ENCODE data around the gene CAPZA1. TPM values are rescaled to one million over a fixed set of nuclear protein-coding genes. Genes with fewer than 3 reads are reported as not detected.

Gene CAPZA1
- total and polyA plus RNA-seq, 10 of the 15 experiments (the other 5 are each of a cell fraction or from before 2014, with no cell fraction given), result 187 to 886 (median 278) TPM

- Histone ChIP-seq H3K4me1 (ENCODE audit: control insufficient read depth, insufficient read depth, low read length) (no peaks in the 10 kb centered on the region), H4K20me1 (ENCODE audit: control insufficient read depth, insufficient read depth) (no peaks in the 10 kb centered on the region), H3K9me3 (replicated peaks; ENCODE audit: control insufficient read depth, insufficient read depth, low read length) (no peaks in the 10 kb centered on the region), H3K79me2 (ENCODE audit: control insufficient read depth, insufficient read depth, low read length) (no peaks in the 10 kb centered on the region), H2AFZ (ENCODE audit: control insufficient read depth, low read depth, low read length) (no peak overlapping the region), H3K4me2 (ENCODE audit: control insufficient read depth, insufficient read depth) (no peak overlapping the region), H3K9ac (ENCODE audit: control insufficient read depth, insufficient read depth, low read length) (no peak overlapping the region), H3K27ac (ENCODE audit: control insufficient read depth, insufficient read depth) (no peak overlapping the region), H3K36me3 (ENCODE audit: control insufficient read depth in 2 of 2, insufficient read depth in 2 of 2, low read length in 1 of 2) (no peaks in the 10 kb centered on the region), H3K4me3 (no peak overlapping the region), H3K27me3 (replicated peaks in 1 of 2; ENCODE audit: control insufficient read depth in 2 of 2, insufficient read depth in 2 of 2, low read length in 1 of 2) (no peaks in the 10 kb centered on the region)
- BruUV-seq (replicated peaks), result no TSS peak
- ChIA-PET CTCF (no interaction called here), POLR2A (no interaction called here), SMC1A (ENCODE audit: uncharacterized antibody, unreplicated experiment) (interaction anchor here (0.7 to 1.0 kb wide), 2 partner anchors 18 to 190 kb away, joined by 3 read pairs; no protein-coding TSS in a partner anchor), RAD21 (ENCODE audit: unreplicated experiment) (interaction anchor here (0.5 kb wide), 1 partner anchor 85 kb away, joined by 3 read pairs; no protein-coding TSS in a partner anchor)
- WGBS (ENCODE audit: insufficient coverage, insufficient replicate concordance, low lambda C conversion rate, missing lambda C conversion rate), result 97% methylated on average over 5 of the region's 5 CpGs
- TF ChIP-seq E4F1 (IDR thresholded peaks at IDR 0.05; ENCODE audit: borderline replicate concordance, partially characterized antibody), result no peak
- TF ChIP-seq MTA2 (IDR thresholded peaks at IDR 0.05; ENCODE audit: low read depth), result no peak
- TF ChIP-seq STAT1 (conservative IDR thresholded peaks at IDR 0.05), result no peak
- TF ChIP-seq, protein P1, sequence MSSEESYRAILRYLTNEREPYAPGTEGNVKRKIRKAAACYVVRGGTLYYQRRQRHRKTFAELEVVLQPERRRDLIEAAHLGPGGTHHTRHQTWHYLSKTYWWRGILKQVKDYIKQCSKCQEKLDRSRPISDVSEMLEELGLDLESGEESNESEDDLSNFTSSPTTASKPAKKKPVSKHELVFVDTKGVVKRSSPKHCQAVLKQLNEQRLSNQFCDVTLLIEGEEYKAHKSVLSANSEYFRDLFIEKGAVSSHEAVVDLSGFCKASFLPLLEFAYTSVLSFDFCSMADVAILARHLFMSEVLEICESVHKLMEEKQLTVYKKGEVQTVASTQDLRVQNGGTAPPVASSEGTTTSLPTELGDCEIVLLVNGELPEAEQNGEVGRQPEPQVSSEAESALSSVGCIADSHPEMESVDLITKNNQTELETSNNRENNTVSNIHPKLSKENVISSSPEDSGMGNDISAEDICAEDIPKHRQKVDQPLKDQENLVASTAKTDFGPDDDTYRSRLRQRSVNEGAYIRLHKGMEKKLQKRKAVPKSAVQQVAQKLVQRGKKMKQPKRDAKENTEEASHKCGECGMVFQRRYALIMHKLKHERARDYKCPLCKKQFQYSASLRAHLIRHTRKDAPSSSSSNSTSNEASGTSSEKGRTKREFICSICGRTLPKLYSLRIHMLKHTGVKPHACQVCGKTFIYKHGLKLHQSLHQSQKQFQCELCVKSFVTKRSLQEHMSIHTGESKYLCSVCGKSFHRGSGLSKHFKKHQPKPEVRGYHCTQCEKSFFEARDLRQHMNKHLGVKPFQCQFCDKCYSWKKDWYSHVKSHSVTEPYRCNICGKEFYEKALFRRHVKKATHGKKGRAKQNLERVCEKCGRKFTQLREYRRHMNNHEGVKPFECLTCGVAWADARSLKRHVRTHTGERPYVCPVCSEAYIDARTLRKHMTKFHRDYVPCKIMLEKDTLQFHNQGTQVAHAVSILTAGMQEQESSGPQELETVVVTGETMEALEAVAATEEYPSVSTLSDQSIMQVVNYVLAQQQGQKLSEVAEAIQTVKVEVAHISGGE (CRISPR knock-in tag; IDR thresholded peaks at IDR 0.05), result no peak
- no peak for TF ChIP-seq NKRF (conservative IDR thresholded peaks at IDR 0.05)
- no peak for TF ChIP-seq CBFB (IDR thresholded peaks at IDR 0.05; ENCODE audit: low read depth)
- no peak for TF ChIP-seq ASH2L (IDR thresholded peaks at IDR 0.05; ENCODE audit: borderline replicate concordance, low read depth)
- TF ChIP-seq BHLHE40 (IDR thresholded peaks at IDR 0.05; ENCODE audit: borderline replicate concordance in 1 of 2, low read depth in 2 of 2, low read length in 1 of 2), result no peak
- TF ChIP-seq TAF1 (IDR thresholded peaks at IDR 0.05; ENCODE audit: borderline replicate concordance, low read depth, low read length), result no peak
- no peak for TF ChIP-seq IRF3 (IDR thresholded peaks at IDR 0.05)
- intact Hi-C loops (cut with micrococcal nuclease; ENCODE audit: unreplicated experiment) (no loop called here), in situ Hi-C loops (cut with MboI) (no loop called here)
- DNase-seq (ENCODE audit: low read depth, low spot score) (no peak), ATAC-seq (no peak), FAIRE-seq (no peak)
Observed at GRCh38 chr1:112579801-112580510, 39.7 kb upstream of the CAPZA1 start.
